Activated T-helper 17 cell treated with anti-CD3 and anti-CD28 coated beads, Interleukin-2, amount 50 U/mL, for 72 hours (primary cell): ENCODE measurements around the gene CHRDL2. TPM values are rescaled to one million over a fixed set of nuclear protein-coding genes. Genes with fewer than 3 reads are reported as not detected.

Source experiments
- ATAC-seq: fragments of 150-1000 bp; cut with Tn5 transposase; replicated peaks from 2 replicates; pipeline ENCODE4 v1.10.0; 2021; ENCODE audit warnings: mild to moderate bottlenecking, moderate library complexity
- H3K27ac Mint-ChIP-seq: one replicate; pipeline ENCODE4 v1.8.0; 2022; ENCODE audit warnings: mixed read lengths
- H3K27me3 Mint-ChIP-seq: one replicate; pipeline ENCODE4 v1.8.0; 2022; ENCODE audit warnings: mixed read lengths
- H3K36me3 Mint-ChIP-seq: one replicate; pipeline ENCODE4 v1.8.0; 2022; ENCODE audit warnings: low read depth, mild to moderate bottlenecking, mixed read lengths
- H3K4me1 Mint-ChIP-seq: one replicate; pipeline ENCODE4 v1.8.0; 2022; ENCODE audit warnings: mixed read lengths
- H3K4me3 Mint-ChIP-seq: one replicate; pipeline ENCODE4 v1.8.0; 2022; ENCODE audit warnings: mild to moderate bottlenecking, mixed read lengths
- H3K9me3 Mint-ChIP-seq: one replicate; pipeline ENCODE4 v1.8.0; 2022; ENCODE audit warnings: mixed read lengths
- total RNA-seq, 2 donors: library from RNA; stranded (reverse); gene quantifications; one replicate each; pipeline ENCODE4 v1.2.3, GENCODE V29; 2022

The CHRDL2 gene
- total RNA-seq, 2 donors from 2014 or later = not detected

GRCh38 chr11:74735365-74735928 lies 4.2 kb upstream of the CHRDL2 start:
- no peak for ATAC-seq
- Mint-ChIP-seq H3K27ac (no peak overlapping the region), H3K36me3 (no peaks in the 10 kb centered on the region), H3K4me3 (no peak overlapping the region), H3K9me3 (no peaks in the 10 kb centered on the region), H3K4me1 (peaks cover 11% of the 10 kb centered on the region), H3K27me3 (peaks cover 56% of the 10 kb centered on the region)

GRCh38 chr11:74734559-74734925 lies 3.3 kb upstream of the CHRDL2 start:
- no peaks in the 10 kb centered on the region for H3K9me3 Mint-ChIP-seq
- peaks cover 62% of the 10 kb centered on the region for H3K27me3 Mint-ChIP-seq
- no peak overlapping the region for H3K27ac Mint-ChIP-seq
- H3K4me3 Mint-ChIP-seq = no peak overlapping the region
- ATAC-seq = no peak
- H3K36me3 Mint-ChIP-seq = no peaks in the 10 kb centered on the region
- peaks cover 7% of the 10 kb centered on the region for H3K4me1 Mint-ChIP-seq

GRCh38 chr11:74730571-74731260 lies 510 bp downstream of the CHRDL2 start:
- H3K27ac Mint-ChIP-seq = no peak overlapping the region
- H3K9me3 Mint-ChIP-seq = no peaks in the 10 kb centered on the region
- peak overlapping the region; percentile 7 for H3K4me3 Mint-ChIP-seq
- peaks cover 4% of the 10 kb centered on the region for H3K4me1 Mint-ChIP-seq
- no peak for ATAC-seq
- H3K36me3 Mint-ChIP-seq = no peaks in the 10 kb centered on the region
- H3K27me3 Mint-ChIP-seq = peaks cover 46% of the 10 kb centered on the region

GRCh38 chr11:74729397-74729796 lies 1.8 kb downstream of the CHRDL2 start:
- Mint-ChIP-seq H3K36me3 (no peaks in the 10 kb centered on the region), H3K9me3 (no peaks in the 10 kb centered on the region), H3K4me3 (no peak overlapping the region), H3K27me3 (peaks cover 41% of the 10 kb centered on the region), H3K4me1 (peaks cover 4% of the 10 kb centered on the region), H3K27ac (no peak overlapping the region)
- no peak for ATAC-seq

GRCh38 chr11:74726547-74727182 lies 4.6 kb downstream of the CHRDL2 start:
- ATAC-seq = peak; percentile 94
- Mint-ChIP-seq H3K36me3 (no peaks in the 10 kb centered on the region), H3K4me1 (no peaks in the 10 kb centered on the region), H3K4me3 (no peak overlapping the region), H3K27ac (no peak overlapping the region), H3K27me3 (peaks cover 21% of the 10 kb centered on the region), H3K9me3 (no peaks in the 10 kb centered on the region)

GRCh38 chr11:74725701-74726100 lies 5.5 kb downstream of the CHRDL2 start:
- H3K4me3 Mint-ChIP-seq = no peak overlapping the region
- no peak for ATAC-seq
- H3K36me3 Mint-ChIP-seq = no peaks in the 10 kb centered on the region
- no peaks in the 10 kb centered on the region for H3K9me3 Mint-ChIP-seq
- H3K27me3 Mint-ChIP-seq = peaks cover 17% of the 10 kb centered on the region
- no peak overlapping the region for H3K27ac Mint-ChIP-seq
- H3K4me1 Mint-ChIP-seq = no peaks in the 10 kb centered on the region

- Mint-ChIP-seq H3K9me3 (no peaks in the 10 kb centered on the region), H3K4me1 (no peaks in the 10 kb centered on the region), H3K4me3 (no peak overlapping the region), H3K36me3 (no peaks in the 10 kb centered on the region), H3K27me3 (peaks cover 4% of the 10 kb centered on the region), H3K27ac (no peak overlapping the region)
- ATAC-seq = no peak
Observed at GRCh38 chr11:74723511-74723910, 7.7 kb downstream of the CHRDL2 start.

- H3K9me3 Mint-ChIP-seq = no peaks in the 10 kb centered on the region
- H3K4me3 Mint-ChIP-seq = no peak overlapping the region
- H3K27ac Mint-ChIP-seq = no peak overlapping the region
- ATAC-seq = no peak
- H3K36me3 Mint-ChIP-seq = no peaks in the 10 kb centered on the region
- no peaks in the 10 kb centered on the region for H3K4me1 Mint-ChIP-seq
- peaks cover 4% of the 10 kb centered on the region for H3K27me3 Mint-ChIP-seq
Observed at GRCh38 chr11:74721479-74721835, 9.8 kb downstream of the CHRDL2 start.

GRCh38 chr11:74720596-74721478 lies 10.4 kb downstream of the CHRDL2 start:
- no peaks in the 10 kb centered on the region for H3K4me1 Mint-ChIP-seq
- H3K27me3 Mint-ChIP-seq = peaks cover 7% of the 10 kb centered on the region
- H3K36me3 Mint-ChIP-seq = no peaks in the 10 kb centered on the region
- no peak overlapping the region for H3K27ac Mint-ChIP-seq
- no peak for ATAC-seq
- no peaks in the 10 kb centered on the region for H3K9me3 Mint-ChIP-seq
- H3K4me3 Mint-ChIP-seq = no peak overlapping the region

GRCh38 chr11:74719011-74719410 lies 12.2 kb downstream of the CHRDL2 start:
- Mint-ChIP-seq H3K27ac (no peak overlapping the region), H3K36me3 (no peaks in the 10 kb centered on the region), H3K4me3 (no peak overlapping the region), H3K4me1 (no peaks in the 10 kb centered on the region), H3K9me3 (no peaks in the 10 kb centered on the region), H3K27me3 (peaks cover 3% of the 10 kb centered on the region)
- no peak for ATAC-seq

- no peak for ATAC-seq
- Mint-ChIP-seq H3K36me3 (no peaks in the 10 kb centered on the region), H3K4me3 (no peak overlapping the region), H3K9me3 (no peaks in the 10 kb centered on the region), H3K27ac (peak overlapping the region; percentile 69), H3K4me1 (no peaks in the 10 kb centered on the region), H3K27me3 (peaks cover 3% of the 10 kb centered on the region)
Observed at GRCh38 chr11:74717221-74717969, 13.8 kb downstream of the CHRDL2 start.

- no peak overlapping the region for H3K4me3 Mint-ChIP-seq
- H3K36me3 Mint-ChIP-seq = no peaks in the 10 kb centered on the region
- no peaks in the 10 kb centered on the region for H3K9me3 Mint-ChIP-seq
- no peaks in the 10 kb centered on the region for H3K4me1 Mint-ChIP-seq
- H3K27me3 Mint-ChIP-seq = peaks cover 3% of the 10 kb centered on the region
- H3K27ac Mint-ChIP-seq = no peak overlapping the region
- peak; percentile 86 for ATAC-seq
Observed at GRCh38 chr11:74714904-74715303, 16.3 kb downstream of the CHRDL2 start.

- no peak for ATAC-seq
- H3K9me3 Mint-ChIP-seq = no peaks in the 10 kb centered on the region
- no peaks in the 10 kb centered on the region for H3K4me1 Mint-ChIP-seq
- H3K36me3 Mint-ChIP-seq = no peaks in the 10 kb centered on the region
- peaks cover 3% of the 10 kb centered on the region for H3K27me3 Mint-ChIP-seq
- H3K27ac Mint-ChIP-seq = peak overlapping the region; percentile 28
- no peak overlapping the region for H3K4me3 Mint-ChIP-seq
Observed at GRCh38 chr11:74713686-74714085, 17.5 kb downstream of the CHRDL2 start.

- Mint-ChIP-seq H3K27ac (no peak overlapping the region), H3K4me3 (no peak overlapping the region), H3K4me1 (no peaks in the 10 kb centered on the region), H3K36me3 (no peaks in the 10 kb centered on the region), H3K27me3 (no peaks in the 10 kb centered on the region), H3K9me3 (no peaks in the 10 kb centered on the region)
- no peak for ATAC-seq
Observed at GRCh38 chr11:74710281-74710938, 20.8 kb downstream of the CHRDL2 start.
